ENCODE data around the gene ANXA4. TPM values are rescaled to one million over a fixed set of nuclear protein-coding genes. Genes with fewer than 3 reads are reported as not detected.

Gene ANXA4
- total RNA-seq, 1 donor from 2014 or later, result 45.1 TPM

GRCh38 chr2:69729781-69730180 is 12.2 kb upstream of the ANXA4 start:
- Mint-ChIP-seq H3K4me3 (no peak overlapping the region), H3K9me3 (no peaks in the 10 kb centered on the region), H3K27ac (no peak overlapping the region), H3K27me3 (ENCODE audit: low read depth) (no peaks in the 10 kb centered on the region), H3K36me3 (no peaks in the 10 kb centered on the region), H3K4me1 (peaks cover 2% of the 10 kb centered on the region)
- TF ChIP-seq CTCF (IDR thresholded peaks at IDR 0.05; ENCODE audit: unreplicated experiment), result no peak
- no peak for DNase-seq (ENCODE audit: low spot score in 2 of 2, unreplicated experiment in 2 of 2)

DNA sequence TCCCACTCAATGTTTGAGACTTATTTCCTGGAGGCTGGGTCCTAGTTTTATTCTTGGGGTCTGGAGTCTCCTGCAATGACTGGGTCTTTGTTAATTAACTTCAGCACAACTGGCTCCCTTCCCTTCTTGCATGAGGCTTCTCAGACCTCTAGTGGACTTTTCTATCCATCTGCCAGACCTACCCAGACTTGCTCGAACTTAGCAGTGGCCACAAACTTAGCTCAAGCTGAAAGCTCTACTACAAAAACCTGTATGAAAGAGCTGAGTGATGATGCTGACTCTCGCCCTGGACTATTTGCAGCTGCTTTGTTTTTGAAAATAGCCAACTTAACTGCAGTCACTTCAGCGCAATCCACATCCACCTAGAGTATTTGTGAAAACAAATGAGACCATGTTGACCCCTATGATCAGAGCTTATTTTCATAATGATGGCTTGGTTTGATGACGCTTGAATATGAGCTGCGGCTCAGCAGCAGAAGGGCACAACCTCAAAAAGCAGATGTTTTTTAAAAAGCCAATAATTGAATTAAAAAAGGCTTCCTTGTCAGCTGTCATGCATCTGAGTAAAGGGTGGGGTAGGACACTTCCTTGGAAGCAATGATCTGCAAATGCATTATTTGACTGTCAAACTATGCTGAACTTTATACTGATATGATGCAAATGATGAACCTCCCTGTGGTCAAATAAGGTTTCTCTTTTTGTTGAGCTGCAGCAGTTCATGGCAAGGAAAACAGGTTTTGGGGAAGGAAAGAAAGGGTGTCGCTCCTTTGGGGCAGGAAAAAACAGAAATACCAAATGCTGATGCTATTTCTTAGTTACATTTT is 10.6 kb upstream of the ANXA4 start:
- Mint-ChIP-seq H3K36me3 (no peaks in the 10 kb centered on the region), H3K9me3 (no peaks in the 10 kb centered on the region), H3K27ac (no peak overlapping the region), H3K4me1 (no peaks in the 10 kb centered on the region), H3K27me3 (ENCODE audit: low read depth) (no peaks in the 10 kb centered on the region), H3K4me3 (no peak overlapping the region)
- no peak for TF ChIP-seq CTCF (IDR thresholded peaks at IDR 0.05; ENCODE audit: unreplicated experiment)
- no peak for DNase-seq (ENCODE audit: low spot score in 2 of 2, unreplicated experiment in 2 of 2)

DNA sequence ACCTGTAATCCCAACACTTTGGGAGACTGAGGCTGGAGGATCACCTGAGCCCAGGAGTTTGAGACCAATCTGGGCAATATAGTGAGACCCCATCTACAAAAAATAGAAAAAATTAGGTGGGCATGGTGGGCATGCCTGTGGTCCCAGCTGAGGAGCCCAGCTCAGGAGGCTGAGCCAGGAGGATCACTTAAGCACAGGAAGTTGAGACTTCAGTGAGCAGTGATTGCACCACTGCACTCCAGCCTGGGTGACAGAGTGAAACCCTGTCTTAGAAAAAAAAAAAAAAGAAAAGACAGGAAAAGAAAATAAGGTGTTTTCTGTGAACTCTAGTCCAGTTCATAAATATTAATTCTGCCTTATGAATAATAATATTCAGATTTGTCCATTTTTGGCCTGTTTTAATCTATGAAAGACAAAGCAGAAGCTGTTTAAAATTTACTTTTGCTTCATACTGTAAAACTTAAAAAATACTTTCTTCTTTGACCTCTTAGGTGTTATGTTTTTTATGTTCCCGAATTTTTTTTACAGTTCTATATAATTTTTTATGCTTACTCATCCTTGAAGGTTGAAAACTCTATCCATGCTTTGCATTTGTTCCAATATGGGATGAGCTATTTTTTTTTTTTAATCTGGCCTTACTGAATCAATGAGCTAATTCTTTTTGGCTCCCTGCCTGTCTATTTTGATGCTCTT is 8.4 kb upstream of the ANXA4 start:
- H3K36me3 Mint-ChIP-seq, result no peaks in the 10 kb centered on the region
- TF ChIP-seq CTCF (IDR thresholded peaks at IDR 0.05; ENCODE audit: unreplicated experiment), result no peak
- H3K27me3 Mint-ChIP-seq (ENCODE audit: low read depth), result no peaks in the 10 kb centered on the region
- no peak overlapping the region for H3K4me3 Mint-ChIP-seq
- no peak for DNase-seq (ENCODE audit: low spot score in 2 of 2, unreplicated experiment in 2 of 2)
- H3K4me1 Mint-ChIP-seq, result peaks cover 4% of the 10 kb centered on the region
- H3K27ac Mint-ChIP-seq, result no peak overlapping the region
- peaks cover 4% of the 10 kb centered on the region for H3K9me3 Mint-ChIP-seq

GRCh38 chr2:69734035-69734611 is 7.8 kb upstream of the ANXA4 start:
- no peak for DNase-seq (ENCODE audit: low spot score in 2 of 2, unreplicated experiment in 2 of 2)
- peaks cover 4% of the 10 kb centered on the region for H3K9me3 Mint-ChIP-seq

More at GRCh38 chr2:69734035-69734611, 7.8 kb upstream of the ANXA4 start:
- TF ChIP-seq CTCF (IDR thresholded peaks at IDR 0.05; ENCODE audit: unreplicated experiment), result no peak
- Mint-ChIP-seq H3K27me3 (ENCODE audit: low read depth) (no peaks in the 10 kb centered on the region), H3K27ac (no peak overlapping the region), H3K4me1 (peaks cover 4% of the 10 kb centered on the region), H3K4me3 (no peak overlapping the region), H3K36me3 (no peaks in the 10 kb centered on the region)

Measured in mesothelial cell of epicardium (in vitro differentiated cells).